HepG2 (cell line): ENCODE results near the gene MORC4. TPM values are rescaled to one million over a fixed set of nuclear protein-coding genes. Genes with fewer than 3 reads are reported as not detected.

ENCODE experiments used
- ATAC-seq: fragments of 200-7000 bp; cut with Tn5 transposase; 3 replicates; pipeline ENCODE4 v1.9.1; 2020; ENCODE audit warnings: mild to moderate bottlenecking, moderate library complexity
- BruUV-seq: library from RNA; stranded (reverse); fragments of 400-500 nt; replicated peaks from 2 replicates; lab custom pipeline; 2021; lab: Mats Ljungman, UMichigan
- CTCF ChIA-PET: fragments of 300-600 bp; formaldehyde crosslinking; extraction: SDS; loops from one replicate; lab custom pipeline; 2021; ENCODE audit warnings: low total read pairs, inconsistent platforms, low intra/inter-chr PET ratio; lab: Yijun Ruan, JAX
- POLR2A ChIA-PET: fragments of 350-600 bp; sonication (Branson Sonifier 250); formaldehyde crosslinking; loops from one replicate; lab custom pipeline; 2020; ENCODE audit warnings: antibody characterized with exemption, inconsistent platforms; lab: Yijun Ruan, JAX
- DNase-seq: peaks from one replicate; pipeline ENCODE4 v3.0.0-alpha.2; 2015; ENCODE audit warnings: low spot score
- FAIRE-seq: peaks from 3 replicates; lab custom pipeline; 2011; peaks lifted over from hg19 to GRCh38; lab: Jason Lieb, UNC
- H2AFZ ChIP-seq: one replicate; pipeline ENCODE4 v1.6.1; 2011; ENCODE audit warnings: low read length, inconsistent platforms
- H3K27ac ChIP-seq: fragments of 300-600 bp; 3 replicates; pipeline ENCODE4 v1.8.0; 2011; ENCODE audit warnings: mixed run types, mild to moderate bottlenecking, mixed read lengths, low read length, inconsistent platforms; ENCODE audit not compliant: insufficient read depth; ENCODE audit errors: extremely low read length
- H3K27me3 ChIP-seq, 2 experiments: fragments of 200-600 bp in 1 of 2; 2 replicates in 1 of 2; 3 replicates in 1 of 2; pipeline versions ENCODE4 v1.6.0 to v1.8.0; 2011; ENCODE audit warnings: low read length in 2 of 2, mild to moderate bottlenecking in 2 of 2, moderate library complexity in 2 of 2, inconsistent platforms in 1 of 2; ENCODE audit not compliant: insufficient read depth in 2 of 2, control insufficient read depth in 1 of 2
- H3K36me3 ChIP-seq, 2 experiments: fragments of 200-600 bp in 1 of 2; replicated peaks in 1 of 2; 2 replicates in 1 of 2; 3 replicates in 1 of 2; pipeline versions ENCODE4 v1.5.1 to v1.8.0; 2011; ENCODE audit warnings: low read length in 2 of 2, inconsistent platforms in 1 of 2; ENCODE audit not compliant: insufficient read depth in 2 of 2, control insufficient read depth in 1 of 2
- H3K4me1 ChIP-seq: 2 replicates; pipeline ENCODE4 v1.5.1; 2012; ENCODE audit warnings: low read length, inconsistent platforms; ENCODE audit not compliant: insufficient read depth
- H3K4me2 ChIP-seq: 2 replicates; pipeline ENCODE4 v1.6.0; 2011; ENCODE audit warnings: low read depth, low read length, inconsistent platforms
- H3K4me3 ChIP-seq, 3 experiments: fragments of 200-600 bp in 1 of 3; sonication (generic), shearing (Covaris generic) in 1 of 3; replicated peaks in 1 of 3; 2 replicates each; pipeline ENCODE4 v1.5.1; 2011 to 2016; ENCODE audit warnings: low read length in 3 of 3, inconsistent platforms in 2 of 3, low read depth in 2 of 3, mild to moderate bottlenecking in 2 of 3, control low read depth in 1 of 3, mixed read lengths in 1 of 3; ENCODE audit not compliant: insufficient read depth in 1 of 3
- H3K79me2 ChIP-seq: one replicate; pipeline ENCODE4 v1.6.1; 2011; ENCODE audit warnings: low read length, inconsistent platforms; ENCODE audit not compliant: insufficient read depth
- H3K9ac ChIP-seq: 2 replicates; pipeline ENCODE4 v1.6.0; 2011; ENCODE audit warnings: mild to moderate bottlenecking, low read depth, low read length, inconsistent platforms; ENCODE audit not compliant: insufficient read depth
- H3K9me3 ChIP-seq: 2 replicates; pipeline ENCODE4 v1.5.1; 2012; ENCODE audit warnings: mild to moderate bottlenecking, low read length
- H4K20me1 ChIP-seq: 2 replicates; pipeline ENCODE4 v1.6.0; 2011; ENCODE audit warnings: inconsistent platforms, mild to moderate bottlenecking, low read length, moderate library complexity; ENCODE audit not compliant: insufficient read depth
- CBX1 ChIP-seq: IDR thresholded peaks from one replicate; pipeline ENCODE4 v1.6.1; 2016; ENCODE audit warnings: antibody characterized with exemption, low read depth
- MBNL3 ChIP-seq: fragments of 250-450 bp; sonication (Bioruptor Pico); conservative IDR thresholded peaks from 2 replicates; pipeline ENCODE4 v1.8.0; 2022; ENCODE audit warnings: mild to moderate bottlenecking, inconsistent platforms
- MXD4 ChIP-seq: IDR thresholded peaks from 2 replicates; pipeline ENCODE4 v1.6.1; 2016; ENCODE audit warnings: mild to moderate bottlenecking, missing biosample characterization, missing genetic modification reagents
- SKI ChIP-seq: fragments of 450-650 bp; IDR thresholded peaks from one replicate; pipeline ENCODE4 v1.6.1; 2018; ENCODE audit warnings: mild to moderate bottlenecking; ENCODE audit not compliant: partially characterized antibody
- SRSF9 ChIP-seq: fragments of 200-400 bp; formaldehyde crosslinking; IDR thresholded peaks from 2 replicates; pipeline ENCODE4 v1.6.1; 2018; ENCODE audit warnings: borderline replicate concordance, mild to moderate bottlenecking, low read depth, low read length; ENCODE audit not compliant: insufficient read depth, poor library complexity, severe bottlenecking
- ZBTB10 ChIP-seq: sonication (generic); formaldehyde crosslinking; IDR thresholded peaks from 2 replicates; pipeline ENCODE4 v1.4.0; 2020; ENCODE audit warnings: missing genetic modification reagents, borderline replicate concordance
- ZMYM2 ChIP-seq: sonication (generic); formaldehyde crosslinking; IDR thresholded peaks from 2 replicates; pipeline ENCODE4 v1.8.0; 2022; ENCODE audit warnings: mild to moderate bottlenecking, missing genetic modification reagents
- ZNF414 ChIP-seq: sonication (generic); formaldehyde crosslinking; IDR thresholded peaks from 2 replicates; pipeline ENCODE4 v1.5.0; 2020; ENCODE audit warnings: missing genetic modification reagents
- WGBS: methylation state at CpG from one replicate; pipeline ENCODE4 v1.1.6; 2017; ENCODE audit warnings: low lambda C conversion rate; 5-methylcytosine and 5-hydroxymethylcytosine counted together
- in situ Hi-C: cut with HindIII; loops from 2 replicates; pipeline ENCODE4 v1.10.0; 2017; ENCODE audit warnings: low pct_unique_long_range_greater_than_20kb; ENCODE audit not compliant: extremely low pct_ligation_motif_present
- intact Hi-C: fragments of 100-400 bp; cut with micrococcal nuclease; formaldehyde crosslinking; loops from one replicate; pipeline ENCODE4 v1.10.0; 2022; ENCODE audit not compliant: unreplicated experiment
- polyA plus RNA-seq, 8 experiments: library from polyadenylated mRNA; depleted of rRNA in 3 of 8; stranded (reverse) in 7 of 8; unstranded in 1 of 8; fragments of >200 nt; fragmentation: Illumina TruSeq in 4 of 8; extraction: Trizol in 4 of 8; gene quantifications; 2 replicates each; pipeline versions ENCODE4 v1.2.1 to v1.2.3, GENCODE V29; 2011 to 2016; ENCODE audit warnings: low read depth in 4 of 8, missing spikeins in 1 of 8, mixed read lengths in 1 of 8; ENCODE audit not compliant: insufficient read depth in 1 of 8
- total RNA-seq, 5 experiments: library from RNA; depleted of rRNA; stranded (reverse); fragments of >200 nt; fragmentation: Illumina TruSeq; extraction: Trizol; gene quantifications; 2 replicates each; pipeline ENCODE4 v1.2.3, GENCODE V29; 2016; ENCODE audit warnings: low read depth in 1 of 5

Gene MORC4
- total and polyA plus RNA-seq, 2 of the 13 experiments (the other 11 are each of a cell fraction or from before 2014, with no cell fraction given) = 7.3 to 17.6 TPM

DNA sequence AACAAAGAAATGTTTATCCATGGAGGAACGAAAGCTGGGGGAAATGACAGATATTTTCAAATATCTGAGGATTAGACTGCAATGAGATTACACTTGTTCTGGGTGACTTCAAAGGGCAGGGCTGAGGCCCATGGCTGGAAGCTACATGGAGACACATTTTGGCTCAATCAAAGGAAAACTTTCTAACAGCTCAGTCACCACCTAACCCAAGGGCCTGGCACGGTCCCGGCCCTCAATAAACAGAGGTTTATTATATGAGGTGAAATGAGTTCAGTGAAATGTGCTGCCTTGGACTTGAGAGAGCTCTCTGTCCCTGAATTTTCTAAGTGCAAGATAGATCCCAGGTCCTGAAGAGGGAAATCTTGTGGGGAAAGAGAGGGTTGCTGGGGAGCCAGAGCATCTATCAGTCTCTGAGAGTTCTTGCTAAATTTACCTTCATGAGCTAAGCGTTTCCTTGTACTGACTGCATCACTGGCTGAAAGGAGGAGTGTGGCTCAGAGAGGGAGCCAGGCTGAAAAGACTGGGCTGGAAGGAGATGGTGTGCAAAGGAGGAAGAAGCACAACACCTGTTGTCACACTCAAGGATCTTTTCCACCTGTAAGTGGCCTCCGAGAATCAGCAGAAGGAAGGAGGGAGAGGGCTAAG lies 94.8 kb downstream of the MORC4 start:
- BruUV-seq = no TSS peak
- in situ Hi-C loops = no loop called here
- Histone ChIP-seq H3K9ac (no peak overlapping the region), H3K27me3 (no peaks in the 10 kb centered on the region), H3K4me3 (no peak overlapping the region), H3K27ac (no peak overlapping the region), H2AFZ (no peak overlapping the region), H3K79me2 (no peaks in the 10 kb centered on the region), H3K36me3 (no peaks in the 10 kb centered on the region), H3K4me1 (peaks cover 66% of the 10 kb centered on the region)
- FAIRE-seq (no peak), ATAC-seq (no peak), DNase-seq (no peak)
- POLR2A ChIA-PET = interaction anchor here (0.9 kb wide), 1 partner anchor 28 kb away, joined by 3 read pairs; no protein-coding TSS in a partner anchor
- WGBS = 77% methylated on average over 4 of the region's 5 CpGs
- CTCF ChIA-PET = no interaction called here
- TF ChIP-seq SRSF9 (no peak), SKI (no peak), CBX1 (no peak), ZMYM2 (no peak), ZNF414 (no peak), MXD4 (CRISPR knock-in tag) (no peak), ZBTB10 (CRISPR knock-in tag) (no peak), MBNL3 (CRISPR knock-in tag) (no peak)
- TF ChIP-seq, all 625 proteins: peak for 0
- no peaks in the 10 kb centered on the region for H3K9me3 ChIP-seq
- no peak overlapping the region for H3K4me2 ChIP-seq
- intact Hi-C loops = no loop called here
- no peaks in the 10 kb centered on the region for H4K20me1 ChIP-seq
